Right lobe of liver (tissue), 6 donors: ENCODE measurements around the gene MPHOSPH9. TPM values are rescaled to one million over a fixed set of nuclear protein-coding genes. Genes with fewer than 3 reads are reported as not detected.

Source experiments
- ATAC-seq, 4 donors: fragments of 200-7000 bp; cut with Tn5 transposase; one replicate each; pipeline ENCODE4 v1.9.1; 2020; ENCODE audit warnings: mild to moderate bottlenecking in 4 of 4, moderate library complexity in 4 of 4
- DNase-seq, 3 donors: peaks; one replicate each; pipeline ENCODE4 v3.0.0-alpha.2; 2020
- H3K27ac ChIP-seq, 3 donors: fragments of 200-600 bp; one replicate each; pipeline ENCODE4 v1.8.0; 2022
- H3K27me3 ChIP-seq, 2 donors: fragments of 200-600 bp; one replicate each; pipeline ENCODE4 v1.8.0; 2022
- H3K36me3 ChIP-seq, 4 donors: fragments of 200-600 bp; sonication (generic) in 1 of 4; one replicate each; pipeline versions ENCODE4 v1.5.1 to v1.8.0; 2017 to 2022; ENCODE audit warnings: control low read depth in 1 of 4
- H3K4me1 ChIP-seq, 4 donors: fragments of 200-600 bp; sonication (generic) in 1 of 4; one replicate each; pipeline versions ENCODE4 v1.5.1 to v1.8.0; 2017 to 2022; ENCODE audit warnings: control low read depth in 1 of 4
- H3K4me3 ChIP-seq, 3 donors: fragments of 200-600 bp; one replicate each; pipeline ENCODE4 v1.8.0; 2022
- H3K9me3 ChIP-seq, 4 donors: fragments of 200-600 bp; sonication (generic) in 1 of 4; one replicate each; pipeline versions ENCODE4 v1.5.1 to v1.8.0; 2017 to 2022; ENCODE audit warnings: control low read depth in 1 of 4
- POLR2A ChIP-seq: fragments of 450-650 bp; IDR thresholded peaks from one replicate; pipeline ENCODE4 v1.6.1; 2017; ENCODE audit warnings: antibody characterized with exemption, mild to moderate bottlenecking
- WGBS: methylation state at CpG from one replicate; pipeline ENCODE4 v1.1.6; 2018; ENCODE audit warnings: low coverage, low lambda C conversion rate; ENCODE audit not compliant: insufficient coverage; ENCODE audit errors: missing lambda C conversion rate; 5-methylcytosine and 5-hydroxymethylcytosine counted together
- intact Hi-C, 2 donors: fragments of 100-400 bp; cut with DNase I; formaldehyde crosslinking; loops; one replicate each; pipeline versions ENCODE4 v1.11.2 to v1.14.1; 2022
- small RNA-seq, 2 experiments: library from RNA; depleted of rRNA; stranded (forward); fragments of <200 nt; gene quantifications; one replicate each; pipeline ENCODE3, GENCODE V24; 2016
- total RNA-seq, 6 experiments: library from RNA; depleted of rRNA in 2 of 6; stranded (reverse); fragments of >200 nt in 2 of 6; fragmentation: NEBNext Ultra II Directional in 3 of 6; extraction: Animal tissue kit (Norgen Biotek cat#: 25700) in 3 of 6; gene quantifications; one replicate each; pipeline versions ENCODE4 v1.1.0 to v1.2.4, GENCODE V29; 2016 to 2023
- TF ChIP-seq, protein P1 (sequence below), 4 donors: fragments of 200-600 bp in 3 of 4; fragments of 450-650 bp in 1 of 4; IDR thresholded peaks; one replicate each; pipeline versions ENCODE4 v1.5.1 to v1.8.0; 2016 to 2022; ENCODE audit warnings: antibody characterized with exemption in 4 of 4, mild to moderate bottlenecking in 2 of 4
- donor health status: DM: no; HTN: yes; CAD: no.
- donor health status: DM: no; HTN: no; CAD: no.
- donor health status: DM: no; HTN: no; CAD: no.
- donor health status: DM: no; HTN: yes; CAD: no.
- donor health status: DM: no; HTN: yes; CAD: no.

MPHOSPH9 gene
- total RNA-seq, 6 experiments from 2014 or later = 14.5 to 25.7 (median 19.1) TPM

DNA sequence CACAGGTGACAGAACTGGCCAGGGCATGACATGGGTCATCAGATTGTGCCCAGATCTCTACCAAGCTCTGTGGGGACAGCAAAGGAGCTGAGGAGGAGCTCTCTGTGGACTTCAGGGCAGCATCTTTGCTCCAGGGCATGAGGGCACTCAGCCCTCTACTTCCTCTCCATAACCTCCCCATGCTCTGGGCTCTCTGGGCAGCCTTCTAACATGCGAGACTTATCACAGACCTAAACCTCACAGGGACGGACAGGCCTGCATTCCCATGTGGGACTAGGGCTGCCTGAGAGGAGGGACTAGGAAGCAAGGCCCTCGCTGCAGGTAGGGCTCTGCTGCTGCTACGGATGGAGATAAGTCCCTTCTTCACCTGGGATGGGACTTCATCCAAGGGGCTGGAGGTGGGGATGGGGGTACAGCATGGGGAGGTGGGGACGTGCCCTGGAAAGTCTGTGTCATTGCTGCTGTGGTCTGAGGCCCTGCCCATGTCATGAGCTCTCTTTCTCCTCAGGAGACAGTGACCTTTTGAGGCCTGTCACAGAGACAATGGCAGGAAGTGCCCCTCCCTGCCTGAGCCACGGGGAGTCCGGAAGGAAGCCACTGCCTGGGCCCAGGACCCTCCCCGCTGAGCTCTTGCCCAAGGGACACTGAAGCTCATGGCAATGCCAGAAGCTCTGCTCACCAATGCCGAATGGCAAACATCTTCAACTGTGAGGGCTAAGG, 126.1 kb downstream of the MPHOSPH9 start:
- H3K36me3 ChIP-seq = no peaks in the 10 kb centered on the region
- H3K4me1 ChIP-seq = peaks cover 0 to 55% (median 21%) of the 10 kb centered on the region in 4 donors
- DNase-seq (peak in 2 of 3 donors; percentile 57 to 71), ATAC-seq (peak; percentile 42 to 58 (median 47))
- intact Hi-C loops = no loop called here
- TF ChIP-seq, protein P1, sequence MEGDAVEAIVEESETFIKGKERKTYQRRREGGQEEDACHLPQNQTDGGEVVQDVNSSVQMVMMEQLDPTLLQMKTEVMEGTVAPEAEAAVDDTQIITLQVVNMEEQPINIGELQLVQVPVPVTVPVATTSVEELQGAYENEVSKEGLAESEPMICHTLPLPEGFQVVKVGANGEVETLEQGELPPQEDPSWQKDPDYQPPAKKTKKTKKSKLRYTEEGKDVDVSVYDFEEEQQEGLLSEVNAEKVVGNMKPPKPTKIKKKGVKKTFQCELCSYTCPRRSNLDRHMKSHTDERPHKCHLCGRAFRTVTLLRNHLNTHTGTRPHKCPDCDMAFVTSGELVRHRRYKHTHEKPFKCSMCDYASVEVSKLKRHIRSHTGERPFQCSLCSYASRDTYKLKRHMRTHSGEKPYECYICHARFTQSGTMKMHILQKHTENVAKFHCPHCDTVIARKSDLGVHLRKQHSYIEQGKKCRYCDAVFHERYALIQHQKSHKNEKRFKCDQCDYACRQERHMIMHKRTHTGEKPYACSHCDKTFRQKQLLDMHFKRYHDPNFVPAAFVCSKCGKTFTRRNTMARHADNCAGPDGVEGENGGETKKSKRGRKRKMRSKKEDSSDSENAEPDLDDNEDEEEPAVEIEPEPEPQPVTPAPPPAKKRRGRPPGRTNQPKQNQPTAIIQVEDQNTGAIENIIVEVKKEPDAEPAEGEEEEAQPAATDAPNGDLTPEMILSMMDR (IDR thresholded peaks at IDR 0.05) = no peak
- no peak for TF ChIP-seq POLR2A
- peak overlapping the region in 2 of 3 donors; percentile 43 for H3K27ac ChIP-seq
- H3K27me3 ChIP-seq = no peaks in the 10 kb centered on the region
- no peaks in the 10 kb centered on the region for H3K9me3 ChIP-seq
- WGBS = no CpG with 5 or more reads among the region's 9 CpGs
- H3K4me3 ChIP-seq = no peak overlapping the region

DNA sequence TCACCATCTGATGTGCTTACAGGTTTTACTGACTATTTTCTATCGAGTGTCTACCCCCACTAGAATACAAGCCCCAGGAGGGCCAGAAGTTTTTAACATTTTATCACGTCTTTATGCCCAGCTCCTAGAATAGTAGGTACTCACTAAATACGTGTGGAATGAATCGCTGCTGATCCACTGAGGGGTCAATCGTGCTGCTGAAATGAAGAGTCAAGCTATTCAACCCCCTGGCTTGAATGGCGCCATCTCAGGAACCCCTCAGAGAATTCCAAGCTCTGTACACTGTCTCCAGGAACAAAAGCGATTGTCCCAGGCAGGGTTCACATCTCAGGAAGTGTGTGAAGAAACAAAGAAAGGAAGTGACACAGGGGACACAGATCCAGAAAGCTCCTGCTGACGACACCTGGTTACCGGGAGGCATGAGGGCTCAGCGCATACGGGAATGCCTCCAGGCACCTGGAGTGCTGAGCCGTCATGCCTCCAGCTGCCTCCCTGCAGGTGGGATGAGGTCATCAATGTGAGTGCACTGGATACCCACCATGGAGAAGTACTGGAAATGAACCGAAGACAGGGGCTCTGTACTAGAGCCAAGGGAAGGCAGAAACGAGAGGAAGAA, 127.6 kb downstream of the MPHOSPH9 start:
- 51% methylated on average over 8 of the region's 14 CpGs for WGBS
- peaks cover 0 to 55% (median 21%) of the 10 kb centered on the region in 4 donors for H3K4me1 ChIP-seq
- intact Hi-C loops = no loop called here

GRCh38 chr12:123104809-123105208, 128.1 kb downstream of the MPHOSPH9 start:
- TF ChIP-seq, protein P1 (IDR thresholded peaks at IDR 0.05) = no peak
- no peak for TF ChIP-seq POLR2A
- peaks cover 0 to 54% (median 21%) of the 10 kb centered on the region in 4 donors for H3K4me1 ChIP-seq
- peak; percentile 44 to 66 (median 54) for ATAC-seq
- no peaks in the 10 kb centered on the region for H3K27me3 ChIP-seq
- H3K9me3 ChIP-seq = no peaks in the 10 kb centered on the region
- intact Hi-C loops = no loop called here
- H3K27ac ChIP-seq = peak overlapping the region in 2 of 3 donors; percentile 37 to 47
- WGBS = 36% methylated on average over 4 of the region's 4 CpGs
- H3K36me3 ChIP-seq = no peaks in the 10 kb centered on the region
- no peak overlapping the region for H3K4me3 ChIP-seq
- no peak for DNase-seq

More for the DNA sequence above, 127.6 kb downstream of the MPHOSPH9 start:
- Histone ChIP-seq H3K9me3 (no peaks in the 10 kb centered on the region), H3K36me3 (no peaks in the 10 kb centered on the region), H3K27me3 (no peaks in the 10 kb centered on the region), H3K27ac (peak overlapping the region; percentile 24 to 47 (median 37)), H3K4me3 (no peak overlapping the region)
- TF ChIP-seq POLR2A = no peak
- TF ChIP-seq, protein P1 (IDR thresholded peaks at IDR 0.05) = no peak
- DNase-seq (no peak), ATAC-seq (peak in 2 of 4 donors; percentile 38 to 54)

Small RNA genes lying within 50 kb of the gene (small RNA-seq; reads per million reads assigned to genes)
- gene RNA5SP375 = 0.68 to 2.3 reads per million in 2 experiments

Other genes with a start within 250 kb of the MPHOSPH9 start
- gene PITPNM2, start 82.1 kb downstream of the MPHOSPH9 start, total RNA-seq = 10 to 100 TPM in 4 of 6 experiments, 1 to 10 TPM in 2; 5.8 to 24.7 (median 14.2) TPM
- gene MTRFR, start 295 bp upstream of the MPHOSPH9 start, total RNA-seq = 1 to 10 TPM; 6.5 to 8.6 (median 7.4) TPM
- gene CDK2AP1, start 38.7 kb upstream of the MPHOSPH9 start, total RNA-seq = 10 to 100 TPM; 24.9 to 44.0 (median 33.0) TPM
- 10 to 100 TPM; 11.5 to 15.7 (median 13.2) TPM for gene SBNO1, start 131.7 kb upstream of the MPHOSPH9 start, total RNA-seq
- gene KMT5A, start 151.0 kb upstream of the MPHOSPH9 start, total RNA-seq = 10 to 100 TPM; 13.1 to 17.6 (median 13.7) TPM
- 1 to 10 TPM; 1.6 to 2.7 (median 1.8) TPM for gene RILPL2, start 203.5 kb upstream of the MPHOSPH9 start, total RNA-seq
- 10 to 100 TPM in 1 of 6 experiments, 1 to 10 TPM in 5; 7.8 to 10.3 (median 9.5) TPM for gene SNRNP35, start 225.0 kb upstream of the MPHOSPH9 start, total RNA-seq